ENCODE results near the gene LMAN2.

LMAN2 gene

GRCh38 chr5:177368869-177369644 is 17.6 kb upstream of the LMAN2 start:
- Histone ChIP-seq H3K9me3 (replicated peaks; ENCODE audit: low read length) (no peaks in the 10 kb centered on the region), H3K27me3 (ENCODE audit: control insufficient read depth, insufficient read depth, low read length) (no peaks in the 10 kb centered on the region), H3K9ac (ENCODE audit: low read depth, low read length) (no peak overlapping the region), H3K4me1 (ENCODE audit: control insufficient read depth, insufficient read depth, low read length) (peaks cover 26% of the 10 kb centered on the region), H3K36me3 (ENCODE audit: insufficient read depth, low read length) (no peaks in the 10 kb centered on the region), H3K4me3 (ENCODE audit: low read length) (no peak overlapping the region), H3K4me2 (ENCODE audit: low read length) (no peak overlapping the region)

- H3K9me3 ChIP-seq (replicated peaks; ENCODE audit: low read length): no peaks in the 10 kb centered on the region
- no peaks in the 10 kb centered on the region for H3K27me3 ChIP-seq (ENCODE audit: control insufficient read depth, insufficient read depth, low read length)
- peak overlapping the region; percentile 87 for H3K4me2 ChIP-seq (ENCODE audit: low read length)
- peaks cover 29% of the 10 kb centered on the region for H3K4me1 ChIP-seq (ENCODE audit: control insufficient read depth, insufficient read depth, low read length)
- no peak overlapping the region for H3K9ac ChIP-seq (ENCODE audit: low read depth, low read length)
- no peaks in the 10 kb centered on the region for H3K36me3 ChIP-seq (ENCODE audit: insufficient read depth, low read length)
- no peak overlapping the region for H3K4me3 ChIP-seq (ENCODE audit: low read length)
These were observed 16.8 kb upstream of the LMAN2 start for GRCh38 chr5:177367981-177368868.

- peaks cover under 1% of the 10 kb centered on the region for H3K27me3 ChIP-seq (ENCODE audit: control insufficient read depth, insufficient read depth, low read length)
- H3K36me3 ChIP-seq (ENCODE audit: insufficient read depth, low read length): no peaks in the 10 kb centered on the region
- H3K4me3 ChIP-seq (ENCODE audit: low read length): peak overlapping the region; percentile 66
- H3K4me2 ChIP-seq (ENCODE audit: low read length): peak overlapping the region; percentile 87
- peaks cover 31% of the 10 kb centered on the region for H3K4me1 ChIP-seq (ENCODE audit: control insufficient read depth, insufficient read depth, low read length)
- H3K9me3 ChIP-seq (replicated peaks; ENCODE audit: low read length): no peaks in the 10 kb centered on the region
- no peak overlapping the region for H3K9ac ChIP-seq (ENCODE audit: low read depth, low read length)
These were observed 15.9 kb upstream of the LMAN2 start for GRCh38 chr5:177367323-177367848.

GRCh38 chr5:177366528-177367322 is 15.3 kb upstream of the LMAN2 start:
- H3K9ac ChIP-seq (ENCODE audit: low read depth, low read length): peak overlapping the region; percentile 73
- H3K9me3 ChIP-seq (replicated peaks; ENCODE audit: low read length): no peaks in the 10 kb centered on the region
- peak overlapping the region; percentile 87 for H3K4me2 ChIP-seq (ENCODE audit: low read length)
- H3K4me3 ChIP-seq (ENCODE audit: low read length): peak overlapping the region; percentile 66
- H3K4me1 ChIP-seq (ENCODE audit: control insufficient read depth, insufficient read depth, low read length): peaks cover 24% of the 10 kb centered on the region
- H3K36me3 ChIP-seq (ENCODE audit: insufficient read depth, low read length): no peaks in the 10 kb centered on the region
- H3K27me3 ChIP-seq (ENCODE audit: control insufficient read depth, insufficient read depth, low read length): peaks cover 7% of the 10 kb centered on the region

- Histone ChIP-seq H3K4me2 (ENCODE audit: low read length) (peak overlapping the region; percentile 87), H3K9me3 (replicated peaks; ENCODE audit: low read length) (no peaks in the 10 kb centered on the region), H3K4me3 (ENCODE audit: low read length) (no peak overlapping the region), H3K9ac (ENCODE audit: low read depth, low read length) (peak overlapping the region; percentile 73), H3K36me3 (ENCODE audit: insufficient read depth, low read length) (no peaks in the 10 kb centered on the region), H3K27me3 (ENCODE audit: control insufficient read depth, insufficient read depth, low read length) (peaks cover 13% of the 10 kb centered on the region), H3K4me1 (ENCODE audit: control insufficient read depth, insufficient read depth, low read length) (peaks cover 17% of the 10 kb centered on the region)
These were observed 14.5 kb upstream of the LMAN2 start for GRCh38 chr5:177365845-177366527.

GRCh38 chr5:177364159-177364962 is 12.9 kb upstream of the LMAN2 start:
- no peaks in the 10 kb centered on the region for H3K9me3 ChIP-seq (replicated peaks; ENCODE audit: low read length)
- no peaks in the 10 kb centered on the region for H3K36me3 ChIP-seq (ENCODE audit: insufficient read depth, low read length)
- H3K9ac ChIP-seq (ENCODE audit: low read depth, low read length): no peak overlapping the region
- H3K4me1 ChIP-seq (ENCODE audit: control insufficient read depth, insufficient read depth, low read length): peaks cover 17% of the 10 kb centered on the region
- no peak overlapping the region for H3K4me2 ChIP-seq (ENCODE audit: low read length)
- H3K27me3 ChIP-seq (ENCODE audit: control insufficient read depth, insufficient read depth, low read length): peaks cover 22% of the 10 kb centered on the region
- H3K4me3 ChIP-seq (ENCODE audit: low read length): no peak overlapping the region

- Histone ChIP-seq H3K27me3 (ENCODE audit: control insufficient read depth, insufficient read depth, low read length) (peaks cover 29% of the 10 kb centered on the region), H3K9ac (ENCODE audit: low read depth, low read length) (no peak overlapping the region), H3K4me2 (ENCODE audit: low read length) (peak overlapping the region; percentile 79), H3K9me3 (replicated peaks; ENCODE audit: low read length) (no peaks in the 10 kb centered on the region), H3K4me1 (ENCODE audit: control insufficient read depth, insufficient read depth, low read length) (peaks cover 17% of the 10 kb centered on the region), H3K36me3 (ENCODE audit: insufficient read depth, low read length) (no peaks in the 10 kb centered on the region), H3K4me3 (ENCODE audit: low read length) (peak overlapping the region; percentile 41)
These were observed 12.1 kb upstream of the LMAN2 start for GRCh38 chr5:177363565-177363964.

GRCh38 chr5:177362610-177363507 is 11.4 kb upstream of the LMAN2 start:
- Histone ChIP-seq H3K4me1 (ENCODE audit: control insufficient read depth, insufficient read depth, low read length) (peaks cover 21% of the 10 kb centered on the region), H3K4me3 (ENCODE audit: low read length) (peak overlapping the region; percentile 41), H3K27me3 (ENCODE audit: control insufficient read depth, insufficient read depth, low read length) (peaks cover 36% of the 10 kb centered on the region), H3K4me2 (ENCODE audit: low read length) (peak overlapping the region; percentile 79), H3K9me3 (replicated peaks; ENCODE audit: low read length) (no peaks in the 10 kb centered on the region), H3K36me3 (ENCODE audit: insufficient read depth, low read length) (no peaks in the 10 kb centered on the region), H3K9ac (ENCODE audit: low read depth, low read length) (no peak overlapping the region)

- H3K9me3 ChIP-seq (replicated peaks; ENCODE audit: low read length): no peaks in the 10 kb centered on the region
- no peak overlapping the region for H3K4me2 ChIP-seq (ENCODE audit: low read length)
- H3K27me3 ChIP-seq (ENCODE audit: control insufficient read depth, insufficient read depth, low read length): peaks cover 42% of the 10 kb centered on the region
- no peak overlapping the region for H3K4me3 ChIP-seq (ENCODE audit: low read length)
- H3K4me1 ChIP-seq (ENCODE audit: control insufficient read depth, insufficient read depth, low read length): peaks cover 17% of the 10 kb centered on the region
- no peak overlapping the region for H3K9ac ChIP-seq (ENCODE audit: low read depth, low read length)
- no peaks in the 10 kb centered on the region for H3K36me3 ChIP-seq (ENCODE audit: insufficient read depth, low read length)
These were observed 10.8 kb upstream of the LMAN2 start for GRCh38 chr5:177362292-177362609.
